GF-D8 (cell line): Measurements from ENCODE around the gene CYP46A1.
"Not testable (repeated sequence)": the region's sequence is repeated elsewhere in the genome, so short reads cannot be mapped to it uniquely, and the experiment has no call there.

ENCODE experiments used
- DNase-seq: peaks from one replicate; lab custom pipeline; 2025; lab: John Stamatoyannopoulos, UW

The CYP46A1 gene

DNA sequence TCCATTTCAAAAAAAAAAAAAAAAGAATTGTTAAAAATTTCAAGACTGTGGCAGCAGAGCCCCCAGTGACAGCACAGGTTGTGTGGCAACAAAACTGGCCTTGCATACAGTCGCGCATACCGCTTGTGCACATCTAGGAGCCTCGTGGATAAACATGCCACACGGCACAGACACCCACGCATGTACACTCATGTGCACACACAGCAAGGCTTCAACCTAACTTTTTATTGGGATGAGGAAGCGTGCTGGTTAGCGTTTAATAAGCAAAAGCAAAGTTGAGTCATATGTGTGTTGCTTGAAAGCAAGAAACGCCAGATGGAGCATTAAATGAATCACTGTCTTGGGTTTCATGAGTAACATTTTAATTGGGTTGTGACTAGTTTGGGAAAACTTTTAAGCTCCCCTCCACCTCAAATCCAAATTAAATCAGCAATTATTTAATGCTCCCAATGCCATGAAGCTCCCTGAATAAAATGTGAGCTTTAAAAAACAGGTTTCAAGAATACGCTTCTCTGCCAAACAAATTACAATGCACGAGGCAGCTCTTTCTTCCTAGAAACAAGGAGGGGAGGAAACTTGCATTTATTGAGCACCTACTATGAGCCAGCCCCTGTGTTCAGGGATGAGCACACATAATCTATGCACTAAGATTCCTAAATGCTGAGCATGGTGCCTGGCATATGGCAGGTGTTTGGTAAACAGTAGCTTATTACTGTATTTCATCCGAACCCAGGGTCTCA is 73.4 kb downstream of the CYP46A1 start:
- DNase-seq: no peak

DNA sequence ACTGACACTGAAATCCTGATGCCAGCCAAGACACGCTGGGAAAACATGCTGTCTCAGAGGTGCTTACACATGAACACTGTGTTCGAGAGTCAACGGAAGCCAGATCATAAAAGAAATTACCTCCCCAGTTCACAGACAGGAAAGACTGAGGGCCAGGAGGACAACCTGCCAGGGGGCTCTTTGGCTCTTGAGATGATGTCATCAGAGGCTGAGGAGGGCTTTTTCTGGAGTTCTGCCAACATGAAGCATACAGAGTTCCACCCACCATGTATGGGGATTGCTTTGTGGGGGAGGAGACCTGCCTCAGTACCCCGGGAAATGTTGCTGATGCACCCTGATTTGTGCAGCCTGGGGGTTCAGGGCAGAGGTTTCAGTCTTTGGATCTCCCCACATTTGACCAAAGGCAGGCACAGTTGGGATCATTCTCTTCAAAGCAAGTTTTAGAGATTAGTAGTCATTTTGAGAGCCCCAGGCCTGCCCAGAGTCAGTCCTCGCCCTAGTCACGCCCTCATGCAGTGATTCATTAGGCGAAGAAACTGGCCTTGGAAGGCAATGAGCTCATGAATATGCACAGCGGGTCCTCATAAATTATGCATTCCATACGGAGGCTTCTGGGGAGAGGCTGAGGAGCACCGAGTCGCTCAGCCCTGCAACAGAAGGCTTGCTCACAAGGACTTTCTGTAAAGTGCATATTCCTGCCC is 74.2 kb downstream of the CYP46A1 start:
- no peak for DNase-seq

DNA sequence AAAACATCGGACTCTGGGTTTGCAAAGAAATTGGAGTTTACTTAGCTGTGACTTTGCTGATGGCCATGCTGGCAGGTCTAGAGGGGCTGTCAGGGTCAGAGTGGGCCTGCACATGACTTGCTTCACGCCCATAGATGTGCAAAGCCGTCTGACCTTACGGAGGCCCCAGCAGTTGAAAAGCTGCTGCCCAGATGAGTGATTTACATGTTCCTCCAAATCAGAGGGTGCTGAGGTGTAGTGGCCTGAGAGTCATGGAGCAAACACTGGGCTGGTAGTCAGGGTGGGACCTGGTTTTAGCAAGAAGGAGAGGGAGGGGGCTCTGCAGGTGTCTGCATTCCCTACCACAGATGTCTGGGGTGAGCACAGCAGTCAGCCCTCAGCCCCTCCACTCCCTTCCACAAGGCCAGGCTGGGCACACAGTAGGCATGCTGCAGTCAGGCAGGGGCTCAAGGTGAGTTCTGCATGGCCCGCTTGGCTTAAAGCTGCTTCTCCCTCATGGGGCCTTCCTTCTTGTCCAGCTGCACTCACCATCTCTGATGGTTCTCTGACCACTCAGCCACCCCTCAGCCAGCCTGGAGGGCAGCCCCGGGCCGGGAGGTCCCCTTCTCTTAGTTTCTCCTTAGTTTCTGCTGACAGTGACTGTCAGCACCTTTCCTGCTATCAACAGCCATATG is 74.9 kb downstream of the CYP46A1 start:
- no peak for DNase-seq

DNA sequence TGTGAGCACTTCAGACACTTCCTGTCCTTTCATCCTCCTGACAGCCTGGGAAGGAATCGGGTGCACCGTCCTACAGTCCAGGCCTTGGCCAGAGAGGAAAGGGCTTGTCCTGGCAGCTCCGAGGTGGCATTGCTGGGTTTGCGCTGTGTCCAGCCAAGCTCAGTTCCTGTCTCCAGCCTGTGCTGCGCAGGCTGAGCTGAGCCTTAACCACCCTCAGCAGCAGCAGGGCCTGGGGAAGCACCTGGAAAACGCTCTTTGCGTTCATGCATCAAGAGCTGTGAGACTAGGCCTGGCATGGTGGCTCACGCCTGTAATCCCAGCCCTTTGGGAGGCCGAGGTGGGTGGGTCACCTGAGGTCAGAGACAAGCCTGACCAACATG is 75.4 kb downstream of the CYP46A1 start:
- DNase-seq: no peak

DNA sequence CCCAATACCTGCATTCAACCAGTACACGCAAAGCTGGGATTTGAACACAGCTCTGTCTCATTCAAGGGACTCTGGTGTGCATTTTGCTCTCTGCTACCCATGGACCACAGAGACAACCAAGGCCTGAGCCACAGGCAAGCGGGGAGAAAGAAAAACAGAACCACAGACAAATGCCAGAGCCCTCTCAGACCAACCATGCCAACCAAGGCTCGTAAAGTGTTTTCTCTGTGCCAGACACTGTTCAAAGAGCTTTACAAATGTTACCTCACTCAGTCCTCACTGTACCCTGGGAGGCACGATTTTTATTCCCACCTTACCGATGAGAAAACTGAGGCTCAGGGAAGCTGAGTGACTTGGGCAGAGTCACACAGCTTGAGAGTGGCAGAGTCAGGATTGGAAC is 76.7 kb downstream of the CYP46A1 start:
- no peak for DNase-seq

DNA sequence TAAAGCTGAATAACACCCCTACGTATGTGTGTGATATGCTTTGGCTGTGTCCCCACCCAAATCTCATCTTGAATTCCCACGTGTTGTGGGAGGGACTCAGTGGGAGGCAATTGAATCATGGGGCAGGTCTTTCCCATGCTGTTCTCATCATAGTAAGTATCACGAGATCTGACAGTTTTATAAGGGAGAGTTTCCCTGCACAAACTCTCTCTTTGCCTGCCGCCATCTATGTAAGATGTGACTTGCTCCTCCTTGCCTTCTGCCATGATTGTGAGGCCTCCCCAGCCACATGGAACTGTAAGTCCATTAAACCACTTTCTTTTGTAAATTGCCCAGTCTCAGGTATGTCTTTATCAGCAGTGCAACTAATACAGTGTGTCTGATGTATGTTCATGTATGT is 78.8 kb downstream of the CYP46A1 start:
- DNase-seq: not testable (repeated sequence)

DNA sequence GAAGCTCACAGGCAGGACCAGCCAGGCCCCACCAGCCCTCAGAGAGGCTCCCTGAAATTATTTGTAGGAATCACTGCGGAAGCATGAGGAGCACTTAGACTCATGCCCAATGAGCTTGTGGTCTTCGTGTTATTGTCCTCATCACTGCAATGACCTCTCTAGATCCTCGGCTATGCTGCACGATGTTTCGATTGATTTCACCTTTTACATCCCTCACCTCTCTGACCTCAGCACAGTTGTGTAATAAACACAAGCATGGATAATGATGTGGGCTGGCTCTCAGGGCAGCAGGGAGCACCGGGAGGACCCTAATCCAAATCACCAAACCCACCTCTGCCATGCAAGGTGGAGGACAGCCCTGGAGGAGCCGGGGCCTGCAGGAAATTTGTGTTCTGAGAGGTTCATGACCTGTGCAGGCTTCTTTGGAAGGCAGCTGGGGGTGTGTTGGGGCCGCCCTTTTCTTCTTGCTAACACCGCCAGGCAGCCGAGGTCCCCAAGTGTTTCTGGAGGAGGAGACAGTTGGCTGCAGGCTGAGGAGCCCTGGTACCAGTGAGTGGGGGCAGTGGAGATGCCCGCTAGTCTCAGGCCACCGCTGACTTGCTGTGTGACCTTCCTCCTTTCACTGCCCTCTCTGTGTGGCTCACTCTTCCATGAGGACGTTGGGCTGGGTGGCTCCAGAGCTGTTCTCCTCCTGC is 79.6 kb downstream of the CYP46A1 start:
- DNase-seq: no peak

DNA sequence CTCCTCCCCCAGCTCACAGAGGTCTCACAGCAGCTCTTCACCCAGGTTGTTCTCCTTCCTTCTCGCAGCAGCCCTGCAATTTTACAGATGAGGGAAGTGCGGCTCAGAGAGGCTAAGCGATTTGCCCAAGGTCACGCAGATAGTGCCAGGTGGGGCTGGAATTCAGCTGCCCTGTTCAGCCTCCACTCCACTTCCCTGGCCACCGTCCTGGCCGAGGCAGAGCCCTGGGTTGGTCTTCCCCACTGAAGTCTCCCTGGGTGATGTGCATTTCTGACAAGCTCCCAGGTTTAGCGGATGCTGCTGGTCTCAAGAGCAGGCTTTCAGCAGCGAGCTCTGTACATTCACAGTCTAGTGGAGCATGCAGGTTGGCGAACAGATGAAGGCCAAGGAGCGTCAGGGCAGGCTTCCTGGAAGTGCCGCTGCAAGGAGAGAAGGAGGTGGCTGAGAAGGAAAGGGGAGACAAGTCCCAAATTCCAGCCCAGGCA is 80.2 kb downstream of the CYP46A1 start:
- DNase-seq: no peak

DNA sequence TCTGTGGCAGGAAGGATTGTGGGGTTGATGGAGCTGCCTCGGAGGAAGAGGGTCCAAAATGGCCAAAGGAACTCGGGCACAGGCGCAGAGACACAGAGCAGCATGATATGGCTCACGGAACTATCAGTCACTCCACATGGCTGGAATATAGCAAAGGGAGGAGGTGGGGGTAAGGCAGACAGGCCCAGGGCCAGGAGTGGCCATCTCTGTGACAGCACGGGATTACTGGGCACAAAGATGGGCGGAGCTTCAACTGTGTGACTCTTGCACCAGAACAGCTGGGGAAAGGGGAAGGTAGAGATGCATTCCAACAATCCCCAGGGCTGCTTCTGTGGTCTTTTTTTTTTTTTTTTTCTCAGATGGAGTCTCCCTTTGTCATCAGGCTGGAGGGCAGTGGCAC is 84.3 kb downstream of the CYP46A1 start:
- DNase-seq: no peak

DNA sequence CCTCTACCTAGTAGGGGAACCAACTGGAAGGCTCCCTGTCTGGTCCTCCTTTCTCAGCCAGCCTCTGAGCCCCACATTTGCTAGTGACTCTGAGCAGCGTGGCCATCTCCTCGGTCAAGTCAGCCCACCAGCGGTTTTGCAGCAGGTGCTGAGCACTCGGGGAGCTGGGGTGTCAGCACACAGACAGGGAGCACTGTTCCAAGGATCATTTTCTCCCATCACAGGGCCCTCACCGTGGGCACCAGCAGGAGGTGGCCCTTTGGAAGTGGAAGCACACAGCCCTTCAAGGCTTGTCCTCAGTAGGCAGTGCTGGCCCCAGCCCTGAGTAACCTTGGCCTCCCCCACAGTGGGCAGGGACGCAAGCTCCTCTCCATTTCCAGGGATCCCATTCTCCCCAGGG is 85.0 kb downstream of the CYP46A1 start:
- no peak for DNase-seq

DNA sequence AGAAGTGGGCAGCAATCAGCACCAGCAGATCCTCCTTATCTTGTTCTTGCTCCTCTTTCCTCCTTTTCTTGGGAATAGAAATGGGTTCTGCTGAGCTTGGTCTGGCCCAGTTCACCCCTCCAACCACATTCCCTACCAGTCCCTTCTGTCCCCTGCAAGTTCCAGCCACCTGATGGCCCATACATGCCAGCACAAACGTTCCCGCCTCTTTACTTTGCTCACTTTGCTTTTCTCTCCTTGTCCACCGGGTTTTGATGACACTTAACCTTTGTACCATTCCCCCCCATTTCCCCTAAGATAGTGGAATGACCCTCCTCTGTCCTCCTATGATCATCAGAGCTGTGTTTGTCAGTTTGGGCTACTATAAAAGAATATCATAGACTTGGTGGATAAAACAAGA is 85.7 kb downstream of the CYP46A1 start:
- DNase-seq: no peak

DNA sequence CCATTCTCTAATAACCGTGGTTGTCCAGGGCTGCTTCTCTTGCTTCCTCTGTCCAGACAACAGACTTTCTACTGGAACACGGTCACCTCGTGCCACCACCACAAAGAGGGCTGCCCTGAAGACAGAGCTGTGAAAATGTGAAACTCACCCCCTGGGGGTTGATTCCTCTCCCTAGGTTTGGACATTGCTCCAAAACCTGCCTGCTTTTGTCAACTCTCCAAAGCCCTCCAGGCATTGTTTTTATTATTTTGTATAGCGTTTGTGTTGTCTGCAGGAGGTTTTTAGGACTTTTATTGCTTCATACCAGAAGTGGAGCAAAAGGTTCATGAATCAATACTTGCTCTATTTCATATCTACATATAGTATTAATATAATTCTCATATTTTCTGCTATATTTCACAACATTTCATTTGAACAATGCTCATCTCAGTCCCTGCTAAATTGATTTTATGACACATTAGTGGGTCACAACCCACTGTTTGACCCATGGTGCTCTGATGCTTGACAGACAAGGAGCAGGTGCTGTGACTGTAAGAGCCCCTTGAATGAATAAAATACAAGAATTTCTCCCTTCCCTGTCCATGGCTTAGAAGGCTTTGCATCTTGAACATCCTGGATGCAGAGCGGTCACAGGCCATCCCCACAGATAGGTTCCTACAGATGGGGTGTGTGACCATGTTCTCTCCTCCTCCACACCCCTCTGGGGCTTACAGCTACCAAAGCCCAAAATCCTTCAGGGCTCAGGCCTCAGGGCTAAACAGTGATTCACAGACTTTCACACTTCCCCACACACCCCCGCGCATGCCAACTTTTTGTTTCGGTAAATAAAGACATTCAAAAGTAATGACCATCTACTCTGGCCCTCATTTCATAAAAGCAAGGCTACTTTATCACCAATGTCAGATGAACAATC is 88.5 kb downstream of the CYP46A1 start:
- no peak for DNase-seq

DNA sequence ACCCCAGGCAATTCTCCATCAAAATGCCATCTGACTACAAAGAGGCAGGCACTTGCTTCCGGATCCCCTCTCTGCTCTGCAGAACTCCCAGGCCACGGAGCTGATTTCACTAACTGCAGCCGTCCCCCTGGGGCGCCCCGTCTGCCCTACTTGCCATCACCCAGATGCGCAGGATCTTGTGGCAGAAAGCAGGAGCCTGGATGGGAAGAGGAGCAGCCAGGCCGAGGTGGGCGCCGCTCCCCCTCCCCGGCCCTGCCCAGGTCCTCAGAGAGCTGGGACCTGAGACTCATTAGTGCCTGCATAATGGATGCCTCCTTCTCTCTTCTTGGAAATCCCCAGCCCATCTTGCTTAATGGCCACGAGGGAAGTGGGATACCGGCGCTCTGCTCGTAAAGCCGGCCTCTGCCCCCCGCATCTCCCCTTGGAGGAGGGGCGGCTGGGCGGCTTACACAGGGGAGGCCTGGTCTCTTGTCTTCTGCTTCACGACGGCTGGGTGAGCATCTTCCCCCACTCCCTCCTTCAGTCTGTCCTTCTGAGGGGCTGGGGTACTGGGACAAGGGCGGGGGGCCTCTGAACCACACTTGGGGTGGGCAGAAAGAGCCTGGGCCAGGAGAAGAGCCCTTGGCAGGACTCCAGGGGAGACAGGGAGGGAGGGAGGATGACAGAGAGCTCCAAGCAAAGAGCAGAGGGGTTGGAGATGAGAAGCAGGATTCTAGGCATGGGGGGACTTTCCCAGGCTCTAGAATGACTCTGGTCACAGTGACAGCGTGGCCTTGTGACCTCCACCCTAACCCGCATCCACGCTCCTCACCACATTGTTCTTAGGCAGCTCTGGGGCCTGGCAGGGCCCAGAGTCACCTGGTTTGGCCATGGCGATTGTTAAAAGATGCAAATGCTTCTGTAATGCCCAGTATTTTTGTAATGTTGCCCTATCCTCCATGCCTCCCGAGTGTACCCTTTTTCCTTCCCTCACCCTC is 89.7 kb downstream of the CYP46A1 start:
- DNase-seq: no peak

DNA sequence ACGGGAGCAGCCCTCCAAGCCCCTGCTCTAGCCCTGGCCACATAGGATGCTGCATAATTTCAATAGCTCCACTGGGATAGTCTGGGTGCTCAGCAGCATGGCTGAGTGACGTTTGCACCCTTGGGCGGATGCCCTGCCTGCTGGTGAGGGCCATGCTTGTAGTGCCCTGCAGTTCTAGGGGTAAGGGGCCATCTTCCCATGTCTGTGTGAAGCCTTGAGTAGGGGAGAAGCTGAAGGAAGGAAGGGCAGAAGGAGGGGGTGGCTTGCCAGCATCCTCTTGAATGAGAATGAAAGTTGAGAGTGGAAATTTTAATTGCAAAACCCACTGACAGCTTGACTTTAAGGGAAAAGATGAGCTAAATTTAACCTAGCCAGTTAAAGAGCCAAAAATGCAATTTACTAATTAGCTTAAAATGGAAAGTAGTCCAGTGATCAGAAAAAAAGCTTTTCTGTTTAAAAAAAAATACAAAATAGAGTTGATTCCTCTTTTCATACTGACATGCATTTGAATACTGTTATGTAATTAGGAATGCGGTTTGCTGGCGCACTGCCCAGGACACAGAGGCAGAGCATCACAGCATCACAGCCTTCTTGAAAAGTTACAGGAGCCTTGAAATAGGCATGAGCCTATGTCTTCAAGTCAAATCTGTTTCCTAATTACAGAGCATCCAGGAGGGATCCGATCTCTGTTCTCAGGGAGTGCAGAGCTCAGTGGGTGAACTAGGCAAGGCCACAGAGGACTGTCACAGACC is 90.6 kb downstream of the CYP46A1 start:
- DNase-seq: no peak

DNA sequence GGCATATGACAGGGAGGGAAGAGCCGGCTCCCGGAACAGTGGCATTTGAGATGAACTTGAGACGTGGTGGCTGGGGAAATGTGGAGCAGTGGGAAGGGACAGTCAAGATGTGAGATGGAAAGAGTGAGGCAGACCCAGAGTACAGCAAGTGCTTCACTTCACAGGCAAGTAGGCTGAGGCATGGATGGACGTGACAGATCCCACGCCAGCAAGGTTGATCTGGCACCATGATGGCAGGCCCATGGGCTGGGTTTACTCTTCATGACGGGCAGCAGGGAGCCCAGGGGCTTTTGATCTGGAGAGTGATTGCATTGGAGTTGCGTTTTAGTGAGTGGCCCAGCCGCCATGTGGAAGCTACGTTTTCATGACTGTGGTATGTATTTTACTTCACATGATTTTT is 91.3 kb downstream of the CYP46A1 start:
- DNase-seq: no peak
